Measurements from ENCODE around the gene TM6SF1.
"Not testable (repeated sequence)": the region's sequence is repeated elsewhere in the genome, so short reads cannot be mapped to it uniquely, and the experiment has no call there.

TM6SF1 gene

GRCh38 chr15:83106994-83107840 lies at the start of gene TM6SF1:
Gene TM6SF1, plus strand, starts transcription at chr15:83107645. Its CDS starts 36 bp downstream, at chr15:83107681.
- DNase-seq (ENCODE audit: low read depth in 3 of 3), result peak in 1 of 3 experiments; percentile 5

- DNase-seq (ENCODE audit: low read depth in 3 of 3), result no peak
Measured at GRCh38 chr15:83057696-83058376, 49.6 kb upstream of the TM6SF1 start.

DNA sequence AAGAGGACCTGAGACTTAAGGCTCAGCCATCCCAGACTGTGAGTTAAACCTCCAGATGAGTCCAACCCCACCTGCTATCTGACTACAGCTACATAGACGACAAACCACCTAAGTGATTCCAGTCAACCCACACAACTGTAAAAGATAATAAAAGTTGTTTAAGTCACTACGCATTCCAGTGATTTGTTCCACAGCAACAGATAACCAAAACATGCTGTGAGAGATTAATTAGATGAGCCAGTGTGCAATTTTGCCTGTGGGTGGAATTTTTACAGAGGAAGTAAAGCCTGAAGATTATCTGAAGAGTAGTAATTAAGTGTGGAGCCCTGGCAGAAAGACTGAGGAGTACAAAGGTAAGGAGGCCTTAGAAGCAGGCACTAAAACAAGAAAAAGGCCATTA lies 45.8 kb upstream of the TM6SF1 start:
- no peak for DNase-seq (ENCODE audit: low read depth in 3 of 3)

DNA sequence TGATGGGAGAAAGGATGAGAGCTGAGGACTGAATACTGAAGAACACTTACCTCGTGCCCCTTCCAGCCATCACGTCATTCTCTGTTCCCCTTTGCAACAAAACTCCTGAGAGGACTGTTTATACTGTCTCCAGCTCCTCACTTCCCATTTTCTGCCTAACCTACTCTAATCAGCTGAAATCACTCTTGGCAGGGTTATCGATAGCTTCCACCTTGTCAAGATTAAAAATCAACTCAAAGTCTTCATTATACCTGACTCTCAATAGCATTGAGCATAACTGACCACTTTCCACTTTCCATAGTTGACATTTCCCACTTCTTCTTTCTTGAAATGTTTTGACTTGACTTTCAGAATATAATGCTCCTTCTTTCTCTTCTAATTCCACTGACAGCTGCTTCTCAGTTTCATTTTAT lies 44.7 kb upstream of the TM6SF1 start:
- DNase-seq (ENCODE audit: low read depth in 3 of 3), result no peak

DNA sequence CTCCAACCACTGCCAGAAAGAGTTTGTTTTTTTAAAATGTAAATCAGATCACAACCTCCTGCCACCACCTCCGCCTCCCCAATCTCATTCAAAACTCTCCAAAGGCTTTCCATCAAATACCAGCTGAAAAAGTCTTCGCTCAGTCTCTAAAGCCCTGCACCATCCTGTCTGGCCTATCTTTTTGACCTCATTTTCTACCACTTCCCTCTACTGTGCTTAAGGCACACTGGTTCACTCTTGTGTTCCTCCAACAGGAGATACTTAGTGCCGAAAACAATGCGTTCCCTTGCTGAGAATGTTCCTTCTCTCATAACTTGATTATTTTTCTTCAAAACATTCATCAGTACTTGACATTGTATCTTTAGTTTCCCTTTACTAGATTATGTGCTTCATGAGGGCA lies 43.9 kb upstream of the TM6SF1 start:
- DNase-seq (ENCODE audit: low read depth in 3 of 3), result no peak

- DNase-seq (ENCODE audit: low read depth in 3 of 3), result no peak
Measured at GRCh38 chr15:83064859-83065258, 42.6 kb upstream of the TM6SF1 start.

- DNase-seq (ENCODE audit: low read depth in 3 of 3), result no peak
Measured at GRCh38 chr15:83065431-83065830, 42.0 kb upstream of the TM6SF1 start.

GRCh38 chr15:83066034-83066733 lies 41.3 kb upstream of the TM6SF1 start:
- no peak for DNase-seq (ENCODE audit: low read depth in 3 of 3)

- DNase-seq (ENCODE audit: low read depth in 3 of 3), result peak; percentile 72 to 92 (median 83)
Measured at GRCh38 chr15:83066734-83067637, 40.5 kb upstream of the TM6SF1 start, which contains the start of gene BTBD1. Gene BTBD1, minus strand, starts transcription at chr15:83067252. Its CDS starts 101 bp downstream, at chr15:83067151.

GRCh38 chr15:83067638-83067962 lies 39.8 kb upstream of the TM6SF1 start:
- no peak for DNase-seq (ENCODE audit: low read depth in 3 of 3)

- no peak for DNase-seq (ENCODE audit: low read depth in 3 of 3)
Measured at GRCh38 chr15:83068054-83068453, 39.4 kb upstream of the TM6SF1 start.

DNA sequence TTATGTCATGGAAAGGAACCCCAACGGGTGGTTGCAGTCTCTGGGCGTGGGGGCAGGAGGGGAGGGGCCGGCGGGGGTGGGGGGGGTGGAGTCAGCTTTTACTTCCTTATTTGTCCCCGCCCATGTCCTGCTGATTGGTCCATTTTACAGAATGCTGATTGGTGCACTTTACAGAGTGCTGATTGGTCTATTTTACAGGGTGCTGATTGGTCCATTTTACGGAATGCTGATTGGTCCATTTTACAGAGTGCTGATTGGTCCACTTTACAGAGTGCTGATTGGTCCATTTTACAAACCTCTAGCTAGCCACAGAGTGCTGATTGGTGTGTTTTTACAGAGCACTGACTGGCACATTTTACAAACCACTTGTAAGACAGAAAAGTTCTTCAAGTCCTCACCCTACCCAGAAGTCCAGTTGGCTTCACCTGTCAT lies 38.2 kb upstream of the TM6SF1 start:
- peak in 1 of 3 experiments; percentile 9 for DNase-seq (ENCODE audit: low read depth in 3 of 3)

- no peak for DNase-seq (ENCODE audit: low read depth in 3 of 3)
Measured at GRCh38 chr15:83077491-83078230, 29.8 kb upstream of the TM6SF1 start.

- DNase-seq (ENCODE audit: low read depth in 3 of 3), result no peak
Measured at GRCh38 chr15:83078712-83079111, 28.7 kb upstream of the TM6SF1 start.

DNA sequence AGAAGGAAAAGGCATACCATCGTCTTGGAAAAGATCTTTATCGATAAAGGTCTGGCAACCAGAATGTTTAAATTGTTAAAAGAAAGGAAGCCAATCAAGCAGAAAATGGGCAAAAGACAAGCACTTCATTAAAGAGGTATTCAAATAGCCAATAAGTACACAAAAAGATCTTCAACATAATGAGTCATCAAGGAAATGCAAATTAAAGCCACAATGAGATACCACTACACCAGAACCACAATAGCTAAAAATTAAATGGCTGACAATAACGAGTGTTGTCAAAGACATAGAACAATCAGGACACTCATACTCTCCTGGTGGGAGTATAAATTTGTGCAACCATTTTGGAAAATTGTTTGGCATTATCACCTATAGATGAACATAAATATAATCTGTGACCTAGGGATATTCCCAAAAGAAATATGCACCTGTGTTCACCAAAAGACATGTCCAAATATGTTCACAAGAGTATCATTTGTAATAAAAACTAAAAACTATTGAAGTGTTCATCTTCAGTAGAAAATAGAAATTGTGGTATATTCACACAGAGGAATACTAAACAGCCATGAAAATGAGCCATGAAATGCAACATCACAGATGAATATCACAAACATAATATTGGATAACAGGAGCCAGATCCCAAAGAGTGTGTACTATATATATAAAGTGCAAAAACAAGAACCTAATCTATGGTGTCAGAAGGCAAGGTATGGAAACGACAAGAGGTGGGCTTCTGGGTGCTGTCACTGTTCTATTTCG lies 26.0 kb upstream of the TM6SF1 start:
- no peak for DNase-seq (ENCODE audit: low read depth in 3 of 3)

- DNase-seq (ENCODE audit: low read depth in 3 of 3), result no peak
Measured at GRCh38 chr15:83082730-83083386, 24.6 kb upstream of the TM6SF1 start.

DNA sequence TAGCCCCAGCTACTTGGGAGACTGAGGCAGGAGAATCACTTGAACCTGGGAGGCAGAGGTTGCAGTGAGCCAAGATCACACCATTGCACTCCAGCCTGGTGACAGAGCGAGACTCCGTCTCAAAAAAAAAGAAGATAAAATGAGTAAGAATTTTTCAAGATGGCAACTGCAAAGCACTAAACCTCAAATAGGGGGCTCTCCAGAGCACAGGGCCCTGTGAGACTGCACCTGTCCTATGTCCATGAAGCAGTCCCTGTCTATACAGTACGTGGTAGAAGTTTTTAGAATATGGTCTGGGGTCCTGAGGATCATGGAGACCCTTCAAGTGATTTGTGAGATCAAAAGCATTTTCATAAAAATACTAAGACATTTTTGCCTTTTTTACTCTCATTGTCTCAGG lies 22.0 kb upstream of the TM6SF1 start:
- DNase-seq (ENCODE audit: low read depth in 3 of 3), result not testable (repeated sequence)

GRCh38 chr15:83085864-83086552 lies 21.4 kb upstream of the TM6SF1 start:
- not testable (repeated sequence) for DNase-seq (ENCODE audit: low read depth in 3 of 3)

DNA sequence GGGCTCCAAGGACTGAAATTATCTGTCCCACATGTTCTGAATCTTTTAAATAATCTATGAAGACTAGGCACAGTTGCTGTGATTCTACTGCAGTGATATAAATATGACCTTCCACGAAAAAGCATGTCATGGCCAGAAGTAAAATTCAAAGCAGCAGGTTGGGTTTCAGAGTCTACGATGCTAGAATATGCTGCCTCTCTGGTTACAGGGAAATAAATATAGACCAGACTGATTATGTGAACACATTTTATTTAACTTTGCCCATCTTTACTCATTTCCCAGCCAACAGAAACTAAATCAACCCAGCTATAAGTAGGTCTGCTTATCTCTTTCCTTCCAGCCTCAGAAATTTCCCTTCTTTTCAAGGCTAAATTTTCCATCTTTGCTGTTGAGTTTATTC lies 19.9 kb upstream of the TM6SF1 start:
- no peak for DNase-seq (ENCODE audit: low read depth in 3 of 3)

Measured in stimulated activated CD4-positive, alpha-beta T cell treated with anti-CD3 and anti-CD28 coated beads, TNF-alpha, amount 100 ng/mL, for 24 hours (primary cell).